Hematopoietic multipotent progenitor cell treated with erythropoietin and hydrocortisone succinate and interleukin-3 and kit ligand, for 15 days (in vitro differentiated cells): ENCODE data around the gene NLRP7.
"Not testable (repeated sequence)": the region's sequence is repeated elsewhere in the genome, so short reads cannot be mapped to it uniquely, and the experiment has no call there.

Experiments
- DNase-seq: peaks from one replicate; pipeline ENCODE4 v3.0.0-alpha.2; 2015; ENCODE audit warnings: low spot score

Gene NLRP7

GRCh38 chr19:54947381-54947780 lies at the start of gene NLRP7:
Gene NLRP7 (minus strand): TSS chr19:54947530.
- DNase-seq: no peak

GRCh38 chr19:54995561-54995960 lies 48.2 kb upstream of the NLRP7 start:
- DNase-seq: no peak

GRCh38 chr19:54989531-54989930 lies 42.2 kb upstream of the NLRP7 start:
- DNase-seq: not testable (repeated sequence)

GRCh38 chr19:54982562-54982961 lies 35.2 kb upstream of the NLRP7 start:
- not testable (repeated sequence) for DNase-seq

GRCh38 chr19:54973229-54974090 lies 26.1 kb upstream of the NLRP7 start:
- DNase-seq: not testable (repeated sequence)

- not testable (repeated sequence) for DNase-seq
Observed at GRCh38 chr19:54971446-54971845, 24.1 kb upstream of the NLRP7 start.

GRCh38 chr19:54969647-54970046 lies 22.3 kb upstream of the NLRP7 start:
- no peak for DNase-seq

GRCh38 chr19:54967611-54968010 lies 20.3 kb upstream of the NLRP7 start:
- DNase-seq: no peak

- DNase-seq: not testable (repeated sequence)
Observed at GRCh38 chr19:54965055-54965454, 17.7 kb upstream of the NLRP7 start.

- DNase-seq: no peak
Observed at GRCh38 chr19:54959840-54960239, 12.5 kb upstream of the NLRP7 start.

- no peak for DNase-seq
Observed at GRCh38 chr19:54955376-54955775, 8.0 kb upstream of the NLRP7 start.

GRCh38 chr19:54953345-54953713 lies 6.0 kb upstream of the NLRP7 start:
- DNase-seq: not testable (repeated sequence)

GRCh38 chr19:54952591-54953344 lies 5.4 kb upstream of the NLRP7 start:
- no peak for DNase-seq

- not testable (repeated sequence) for DNase-seq
Observed at GRCh38 chr19:54950580-54950979, 3.2 kb upstream of the NLRP7 start.

- no peak for DNase-seq
Observed at GRCh38 chr19:54949412-54949811, 2.1 kb upstream of the NLRP7 start.

GRCh38 chr19:54943772-54944361 lies 3.5 kb downstream of the NLRP7 start:
- not testable (repeated sequence) for DNase-seq

GRCh38 chr19:54939538-54939937 lies 7.8 kb downstream of the NLRP7 start:
- DNase-seq: not testable (repeated sequence)

- DNase-seq: no peak
Observed at GRCh38 chr19:54938906-54939305, 8.4 kb downstream of the NLRP7 start.

GRCh38 chr19:54937926-54938325 lies 9.4 kb downstream of the NLRP7 start:
- DNase-seq: no peak

GRCh38 chr19:54928299-54928698 lies 19.0 kb downstream of the NLRP7 start:
- DNase-seq: no peak

- no peak for DNase-seq
Observed at GRCh38 chr19:54923276-54923675, 24.1 kb downstream of the NLRP7 start.

GRCh38 chr19:54921082-54921481 lies 26.2 kb downstream of the NLRP7 start:
- no peak for DNase-seq
